PFSK-1 (cell line): Measurements from ENCODE around the gene STK39.

Experiments
- FOXP2 ChIP-seq: optimal IDR thresholded peaks from 2 replicates; pipeline ENCODE3; 2011; ENCODE audit warnings: borderline replicate concordance, control low read depth, inconsistent platforms; ENCODE audit not compliant: insufficient read depth; ENCODE audit errors: extremely low read length, extremely low read depth
- POLR2AphosphoS5 ChIP-seq: IDR thresholded peaks from 2 replicates; pipeline ENCODE4 v1.6.1; 2012; ENCODE audit warnings: low read depth, mild to moderate bottlenecking, control low read depth, low read length, moderate library complexity
- REST ChIP-seq, 2 experiments: IDR thresholded peaks; 2 replicates each; pipeline versions ENCODE4 v1.6.1 to v1.8.0; 2011 to 2012; ENCODE audit warnings: low read depth in 2 of 2, low read length in 2 of 2, control low read depth in 1 of 2, inconsistent platforms in 1 of 2, mild to moderate bottlenecking in 1 of 2, moderate library complexity in 1 of 2; ENCODE audit not compliant: insufficient read depth in 1 of 2
- SIN3A ChIP-seq: IDR thresholded peaks from 2 replicates; pipeline ENCODE4 v1.6.1; 2012; ENCODE audit warnings: mild to moderate bottlenecking, low read length, moderate library complexity, borderline replicate concordance; ENCODE audit not compliant: insufficient read depth
- TAF1 ChIP-seq: IDR thresholded peaks from 2 replicates; pipeline ENCODE4 v1.6.1; 2012; ENCODE audit warnings: low read length, control low read depth, borderline replicate concordance; ENCODE audit not compliant: insufficient read depth

STK39 gene

GRCh38 chr2:168138901-168139300, 108.5 kb downstream of the STK39 start:
- TF ChIP-seq REST (IDR thresholded peaks at IDR 0.05; ENCODE audit: insufficient read depth in 1 of 2, low read depth in 2 of 2, low read length in 2 of 2) (no peak), SIN3A (no peak), TAF1 (no peak), FOXP2 (no peak), POLR2AphosphoS5 (no peak)

GRCh38 chr2:168138374-168138773, 109.0 kb downstream of the STK39 start:
- TF ChIP-seq POLR2AphosphoS5 (no peak), REST (IDR thresholded peaks at IDR 0.05; ENCODE audit: insufficient read depth in 1 of 2, low read depth in 2 of 2, low read length in 2 of 2) (no peak), SIN3A (no peak)

GRCh38 chr2:168137510-168138180, 109.8 kb downstream of the STK39 start:
- TF ChIP-seq FOXP2 (no peak), TAF1 (no peak), REST (IDR thresholded peaks at IDR 0.05; ENCODE audit: insufficient read depth in 1 of 2, low read depth in 2 of 2, low read length in 2 of 2) (no peak), SIN3A (no peak), POLR2AphosphoS5 (no peak)

- TF ChIP-seq SIN3A = no peak
- TF ChIP-seq FOXP2 = no peak
- no peak for TF ChIP-seq POLR2AphosphoS5
- no peak for TF ChIP-seq REST (IDR thresholded peaks at IDR 0.05; ENCODE audit: insufficient read depth in 1 of 2, low read depth in 2 of 2, low read length in 2 of 2)
- TF ChIP-seq TAF1 = no peak
These were observed 110.9 kb downstream of the STK39 start for GRCh38 chr2:168136392-168136977.

GRCh38 chr2:168135630-168136029, 111.8 kb downstream of the STK39 start:
- TF ChIP-seq POLR2AphosphoS5 (no peak), FOXP2 (no peak), REST (IDR thresholded peaks at IDR 0.05; ENCODE audit: insufficient read depth in 1 of 2, low read depth in 2 of 2, low read length in 2 of 2) (no peak), TAF1 (no peak), SIN3A (no peak)
